ENCODE results near the gene IGSF8.

Gene IGSF8

DNA sequence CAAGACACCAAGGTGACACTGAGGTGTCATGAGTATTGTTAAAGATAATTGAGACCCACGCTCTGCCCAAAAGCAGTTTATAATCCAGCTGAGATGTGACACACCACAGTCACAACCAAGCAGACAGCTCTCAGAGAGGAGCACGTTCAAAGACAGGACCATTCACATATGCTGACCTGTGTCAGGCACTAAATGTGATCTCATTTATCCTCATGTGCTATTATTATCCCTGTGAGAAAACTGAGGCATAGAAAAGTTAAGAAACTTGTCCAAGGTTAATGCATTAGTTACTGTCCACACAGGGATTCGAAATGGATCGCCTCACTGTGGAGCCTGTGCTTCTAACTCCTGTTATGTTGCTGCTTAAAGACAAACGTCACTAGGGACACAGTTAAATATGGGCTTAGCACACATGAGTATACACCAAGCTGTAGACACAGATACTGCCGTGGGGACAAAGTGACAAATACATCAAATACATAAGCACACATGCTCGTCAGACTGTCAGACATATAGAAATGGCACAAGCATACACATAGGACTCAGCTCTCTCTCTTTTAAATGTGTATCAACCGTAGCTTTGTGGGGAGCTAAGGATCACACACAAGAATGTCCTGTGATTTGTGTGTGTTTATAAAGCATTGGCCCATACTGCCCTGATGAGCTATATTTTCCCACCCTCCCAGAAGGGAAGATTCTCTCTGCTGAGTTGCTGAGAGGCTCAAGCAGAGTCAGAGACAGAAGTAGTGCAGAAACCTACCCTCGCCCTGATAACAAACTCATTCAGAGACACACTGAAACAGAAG, 3.5 kb upstream of the IGSF8 start:
- no peak for DNase-seq

DNA sequence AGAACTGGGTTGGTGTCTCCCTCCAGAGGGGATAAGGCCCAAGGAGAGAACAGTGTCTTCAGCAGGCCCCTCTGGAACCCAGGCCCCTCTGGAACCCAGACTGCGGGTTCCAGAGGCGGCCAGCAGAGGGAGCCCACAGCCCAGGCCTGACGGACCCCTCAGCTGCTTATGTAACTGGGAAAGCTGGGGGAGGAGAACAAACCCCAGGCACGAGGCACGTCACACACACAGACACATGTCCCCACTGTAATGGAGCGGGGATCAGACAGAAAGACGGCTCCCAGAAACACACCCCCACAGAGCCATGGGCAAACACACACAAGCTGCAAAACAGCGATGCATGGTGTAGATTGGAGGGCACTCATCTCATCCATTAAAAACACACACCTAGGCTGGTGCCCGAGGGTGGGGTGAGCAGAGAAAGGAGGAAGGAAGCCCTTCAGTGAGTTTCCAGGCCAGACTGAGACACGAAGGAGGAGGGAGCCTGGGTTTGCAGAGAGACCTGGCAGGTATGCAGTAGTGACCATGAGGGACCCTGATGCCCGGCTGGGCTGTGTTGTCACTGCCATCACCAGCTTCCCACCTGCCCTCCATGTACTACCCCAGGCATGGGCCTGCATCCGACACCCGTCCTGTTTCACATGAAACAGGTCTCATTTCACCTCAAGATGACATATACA, 2.8 kb upstream of the IGSF8 start:
- DNase-seq, result peak; percentile 89

DNA sequence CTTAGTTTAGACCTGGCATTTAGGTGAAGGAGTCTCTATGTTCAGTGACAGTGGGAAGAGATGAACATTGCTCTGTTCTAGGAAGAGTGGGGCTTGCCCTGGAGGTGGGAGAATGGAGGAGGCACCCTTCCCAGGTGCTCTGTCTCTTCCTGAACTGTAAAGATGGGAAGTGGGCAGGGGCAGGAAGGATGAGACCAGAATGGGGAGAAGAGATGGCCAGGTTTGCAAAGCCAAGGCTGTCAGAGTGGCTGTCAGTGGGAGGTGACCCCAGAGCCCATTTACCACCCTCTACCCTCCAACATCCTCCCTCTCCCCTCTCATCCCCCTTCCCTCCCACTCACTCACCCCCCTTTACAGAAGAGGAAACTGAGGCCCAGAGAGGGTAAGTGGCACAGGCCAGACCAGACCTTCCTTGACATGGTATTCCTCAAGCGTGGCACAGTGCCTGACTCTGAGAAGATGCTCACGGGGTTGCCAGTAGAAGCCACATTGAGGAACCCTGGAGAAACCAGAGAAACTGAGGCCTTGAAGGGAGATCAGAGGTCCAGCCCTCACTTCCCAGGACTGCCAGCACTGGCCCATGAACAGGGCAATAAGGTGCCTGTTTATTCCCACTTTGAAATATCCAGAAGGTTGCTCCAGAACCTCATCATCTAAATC, 1.4 kb upstream of the IGSF8 start:
- no peak for DNase-seq

DNA sequence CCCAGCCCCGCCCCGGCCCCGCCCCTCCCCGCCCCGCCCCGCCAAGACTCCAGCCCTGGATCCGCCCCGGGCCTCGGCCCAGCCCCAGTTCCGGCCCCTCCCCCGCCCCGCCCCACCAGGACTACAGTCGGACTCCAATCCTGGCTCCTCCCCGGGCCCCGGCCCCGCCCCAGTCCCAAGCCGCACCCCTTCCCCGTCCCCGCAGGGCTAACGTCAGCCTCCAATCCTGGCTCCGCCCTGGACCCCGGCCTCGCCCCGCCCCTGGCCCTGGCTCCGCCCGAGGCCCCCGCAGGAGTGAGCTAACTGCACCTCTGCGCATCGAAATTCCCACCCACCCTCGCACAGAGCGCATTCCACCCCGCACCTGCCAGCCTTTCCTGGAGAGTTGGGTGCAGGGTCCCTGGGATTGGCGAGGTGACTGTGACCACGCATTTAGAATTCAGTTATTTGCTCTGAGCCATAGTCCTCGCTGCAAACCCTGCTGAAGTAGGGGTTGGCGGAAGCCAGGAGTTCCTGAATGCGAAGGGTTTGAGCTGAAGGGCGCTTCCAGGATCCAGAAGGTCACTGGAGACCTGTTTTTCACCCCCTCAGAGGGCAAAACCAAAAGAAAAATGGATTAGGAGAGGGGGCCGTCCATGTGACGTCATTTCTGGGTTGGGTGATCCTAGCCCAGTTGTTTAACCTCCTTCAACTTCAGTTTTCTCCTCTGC, 588 bp upstream of the IGSF8 start:
- DNase-seq, result peak; percentile 96

DNA sequence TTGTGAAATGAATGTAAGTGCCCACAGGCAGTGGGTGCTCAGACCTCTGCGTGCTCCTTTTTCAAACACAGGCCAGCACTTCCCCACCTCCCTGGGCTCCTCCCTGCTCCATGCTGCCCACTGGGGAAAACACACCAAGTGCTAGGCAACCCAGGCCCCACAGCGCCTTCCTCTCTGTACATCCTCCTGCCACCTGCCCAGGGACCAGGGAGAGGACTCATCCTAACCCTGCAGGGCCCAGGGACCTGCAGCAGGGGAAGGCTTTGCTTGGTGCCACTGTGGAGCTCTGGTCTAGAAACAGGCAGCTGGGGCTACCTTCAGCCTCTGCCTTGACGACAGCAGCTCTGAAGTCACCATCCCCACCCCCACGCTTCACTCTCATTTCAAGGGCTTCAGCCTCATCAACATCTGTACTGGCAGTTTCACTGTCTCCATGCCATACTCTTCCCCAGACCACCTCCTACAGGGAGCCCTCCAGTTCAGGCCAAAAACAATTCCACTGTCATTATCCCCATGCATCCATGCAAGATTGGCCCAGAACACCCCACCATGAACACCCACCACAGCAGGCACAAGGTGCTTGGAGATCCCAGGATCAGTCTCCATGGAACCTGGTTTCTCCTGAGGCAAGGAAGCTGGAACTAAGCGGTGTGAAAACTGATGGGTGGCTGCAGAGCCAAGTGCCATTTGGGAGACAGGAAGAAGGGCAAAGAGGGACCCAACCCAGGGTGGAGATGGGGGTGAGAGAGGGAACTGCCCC, 1.1 kb downstream of the IGSF8 start:
- no peak for DNase-seq

DNA sequence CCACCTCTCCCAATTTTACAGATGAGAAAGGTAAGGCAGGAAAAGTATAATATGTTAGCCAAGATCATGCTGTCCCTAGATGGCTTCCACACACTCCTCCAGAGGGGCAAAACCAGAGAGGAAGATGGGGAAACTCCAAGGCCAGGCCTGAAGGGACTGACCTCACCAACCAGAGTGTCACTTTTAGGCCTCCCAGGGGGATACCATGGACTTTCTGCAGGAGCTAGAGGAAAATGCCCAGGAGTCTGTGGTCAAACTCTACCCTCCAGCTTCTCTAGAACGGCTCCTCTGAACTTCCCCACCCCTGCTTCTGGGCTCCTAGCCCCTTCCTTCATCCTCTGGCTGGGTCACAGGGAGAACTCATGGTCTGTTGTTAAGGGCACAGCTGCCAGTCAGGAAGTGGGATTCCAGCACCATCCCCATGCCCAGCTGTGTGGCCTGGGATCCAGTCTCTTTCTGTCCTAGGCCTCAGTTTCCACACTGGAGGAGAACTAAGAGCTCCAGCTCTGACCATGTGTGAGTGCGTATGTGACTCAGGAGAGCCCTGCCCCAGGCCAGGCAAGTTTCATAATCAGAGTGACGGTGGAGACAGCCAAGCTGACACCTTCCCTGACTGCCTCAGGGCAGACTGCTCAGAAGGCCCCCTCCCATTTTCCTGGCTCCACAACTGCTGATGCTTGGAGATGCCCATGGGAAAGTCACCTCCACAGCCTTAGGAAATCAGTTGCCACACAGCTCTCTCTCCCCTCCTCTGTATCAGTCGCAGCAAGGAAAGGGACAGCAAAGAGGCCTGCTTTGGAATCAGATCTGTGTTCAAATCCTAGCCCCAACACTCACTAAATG, 1.9 kb downstream of the IGSF8 start:
- DNase-seq, result no peak

DNA sequence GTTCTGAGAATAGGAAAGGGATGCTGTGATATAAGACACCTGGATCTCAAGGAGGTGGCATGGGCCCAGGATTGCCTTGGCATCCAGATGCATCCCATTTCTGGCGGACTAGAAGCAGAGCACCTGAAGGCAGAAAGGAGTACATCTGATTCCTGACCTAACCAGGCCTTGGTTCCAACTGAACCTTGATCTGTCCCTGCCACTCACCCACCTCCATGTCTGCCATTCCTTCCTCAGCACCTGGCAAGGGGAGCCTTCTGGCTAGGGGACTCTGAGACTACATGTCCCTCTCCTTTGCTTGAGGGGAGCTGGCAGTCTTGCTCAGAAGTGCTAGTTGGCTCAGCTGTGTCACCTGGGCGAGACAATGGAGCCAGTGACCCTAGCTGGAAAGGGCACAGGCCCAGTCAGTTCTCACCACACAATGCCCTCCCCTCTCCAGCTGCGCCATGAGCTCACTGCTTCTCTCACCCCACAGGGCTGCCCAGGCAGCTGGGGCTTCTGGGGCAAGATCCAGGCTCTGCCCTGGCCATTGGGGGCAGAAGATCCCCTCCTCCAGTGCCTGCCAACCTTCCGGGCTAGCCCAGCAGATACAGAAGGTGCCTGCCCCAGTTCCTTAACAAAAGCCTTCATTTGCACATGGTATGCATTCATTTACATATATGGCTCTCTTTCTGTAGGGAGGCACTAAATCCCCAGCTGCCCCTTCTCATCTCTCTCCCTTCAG, 2.9 kb downstream of the IGSF8 start:
- DNase-seq, result no peak

DNA sequence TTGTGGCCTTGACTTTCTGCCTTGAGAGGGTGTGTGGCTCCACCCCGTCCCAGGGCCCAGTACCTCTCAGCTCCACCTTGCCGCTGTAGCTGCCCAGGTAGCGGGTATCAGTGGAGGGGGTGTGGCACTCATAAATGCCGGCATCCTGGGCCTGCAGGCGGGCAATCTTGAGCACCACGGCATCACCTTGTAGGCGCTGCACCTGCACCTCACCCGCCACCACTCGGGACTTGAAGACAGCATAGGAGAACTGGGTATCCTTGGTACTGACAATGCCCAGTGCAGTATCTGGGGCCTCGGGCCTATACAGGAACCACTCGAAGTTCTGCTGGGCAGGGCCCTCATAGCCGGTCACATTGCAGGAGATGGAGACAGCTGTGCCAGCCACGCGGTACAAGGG, 3.6 kb downstream of the IGSF8 start:
- DNase-seq, result no peak

DNA sequence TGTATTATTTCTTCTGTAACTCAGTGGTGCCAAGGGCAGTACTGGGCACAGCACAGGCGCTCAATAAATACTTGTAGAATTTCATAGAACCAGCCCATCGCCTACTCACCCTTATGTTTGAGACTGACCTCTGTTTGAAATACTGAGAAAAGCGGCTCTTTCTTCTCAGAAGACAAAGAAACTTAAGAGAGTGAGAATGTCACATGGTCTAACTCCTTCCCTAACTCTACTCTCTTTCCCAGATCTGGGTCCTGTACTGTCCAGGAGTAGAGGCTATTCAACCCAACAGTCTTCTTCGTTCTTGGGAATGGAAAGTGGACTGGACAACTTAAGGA, 4.2 kb downstream of the IGSF8 start:
- DNase-seq, result no peak

DNA sequence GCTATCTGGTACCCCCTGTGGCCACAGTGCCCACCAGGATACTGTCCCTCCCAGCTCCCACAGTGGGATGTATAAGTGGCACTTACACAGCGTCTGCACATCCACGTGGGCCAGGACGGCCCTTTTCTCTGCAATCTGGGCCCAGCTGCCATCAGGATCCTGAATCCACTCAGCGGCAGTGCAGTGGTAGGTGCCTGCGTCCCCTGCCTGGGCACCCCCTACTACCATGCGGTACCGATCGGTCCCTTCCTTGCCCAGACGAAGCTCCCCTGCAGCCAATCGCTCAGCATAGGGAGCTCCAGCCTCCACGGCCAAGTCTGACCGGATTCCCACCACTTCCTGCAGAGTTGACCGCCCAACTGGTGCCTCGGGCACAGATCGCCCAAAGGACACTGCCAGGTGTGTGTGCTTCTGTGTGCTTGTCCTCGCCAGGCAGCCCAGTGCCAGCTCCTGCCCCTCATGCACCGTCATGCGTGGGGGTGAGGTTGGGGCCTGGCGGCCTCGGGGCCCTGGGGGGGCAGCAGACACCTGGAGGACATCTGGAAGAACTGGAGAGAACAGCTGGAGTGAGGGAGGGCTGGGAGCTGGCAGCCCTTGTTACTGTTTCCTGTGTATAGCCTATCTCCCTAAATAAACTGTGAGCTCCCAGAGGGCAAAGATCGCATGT, 4.7 kb downstream of the IGSF8 start:
- no peak for DNase-seq

DNA sequence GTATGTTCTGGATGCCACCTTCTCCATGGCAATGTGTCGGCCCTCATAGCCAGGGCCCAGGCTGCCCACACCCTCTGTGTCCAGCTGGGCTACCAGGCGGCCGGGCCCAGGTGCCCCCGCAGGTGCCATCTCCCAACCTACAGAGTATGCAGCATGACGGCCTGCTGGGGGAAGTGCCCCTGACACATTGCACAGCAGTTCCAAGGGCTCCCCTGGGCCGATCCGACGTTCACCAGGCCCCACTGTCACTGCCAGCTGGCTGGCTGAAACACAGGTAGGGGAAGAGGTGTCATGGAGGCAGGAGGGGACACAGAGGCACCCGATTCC, 5.4 kb downstream of the IGSF8 start:
- DNase-seq, result no peak

DNA sequence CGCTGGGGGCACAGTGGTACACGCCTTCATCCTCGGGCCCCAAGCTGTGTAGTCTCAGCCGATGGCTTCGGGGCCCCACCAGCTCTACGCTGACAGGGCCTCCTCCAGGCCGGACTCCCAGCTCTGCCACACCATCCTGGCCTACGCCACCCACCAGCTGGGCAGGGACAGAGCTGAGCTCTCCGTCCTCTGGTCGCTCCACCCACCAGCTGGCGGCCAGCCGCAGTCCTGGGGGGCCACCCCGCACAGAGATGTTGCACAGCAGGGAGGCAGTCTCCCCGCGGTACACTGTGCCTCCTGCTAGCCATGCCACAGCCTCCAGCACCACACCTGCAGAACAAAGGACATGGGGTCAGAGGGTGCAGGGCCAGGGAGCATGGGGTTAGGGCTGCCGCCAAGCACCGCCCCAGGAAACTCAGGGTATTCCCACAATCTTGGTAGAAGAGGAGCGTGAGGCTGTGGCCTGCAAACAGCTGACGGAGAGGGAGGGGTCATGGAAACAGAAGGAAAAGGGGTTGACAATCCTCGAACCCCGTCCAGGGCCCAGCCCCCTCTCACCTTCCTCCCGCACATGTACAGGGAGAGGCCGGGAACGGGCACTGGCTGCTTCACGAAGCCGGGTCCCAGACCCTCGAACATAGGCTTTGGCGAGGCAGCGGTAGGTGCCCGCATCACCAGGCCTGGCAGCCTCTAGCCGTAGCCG, 5.9 kb downstream of the IGSF8 start:
- DNase-seq, result no peak

DNA sequence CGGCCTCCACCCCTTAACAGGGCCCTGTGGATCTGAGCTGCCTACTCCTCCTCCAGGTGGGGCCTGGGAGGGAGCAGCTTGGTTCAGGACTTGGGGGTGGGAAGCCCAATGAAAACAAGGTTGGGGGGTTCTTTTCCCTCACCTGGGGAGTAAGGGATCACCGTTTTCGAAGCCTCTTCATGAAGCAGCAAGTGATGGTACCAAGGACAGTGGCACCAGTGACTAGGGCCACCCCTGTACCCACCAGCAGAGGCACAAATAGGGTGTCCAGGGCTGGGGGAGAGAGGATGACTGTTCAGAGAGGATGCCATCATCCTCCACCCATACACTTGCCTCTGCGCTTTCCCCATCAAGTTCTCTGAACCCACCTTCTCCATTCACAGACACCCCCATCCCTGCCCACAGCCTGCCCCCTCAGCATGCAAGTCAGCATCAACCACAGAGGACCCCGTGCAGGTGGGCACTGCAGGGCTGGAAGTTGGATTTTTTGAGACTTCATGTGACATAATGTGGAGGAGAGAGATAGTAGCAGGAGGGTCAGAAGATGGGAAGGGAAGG, 6.7 kb downstream of the IGSF8 start:
- DNase-seq, result no peak

DNA sequence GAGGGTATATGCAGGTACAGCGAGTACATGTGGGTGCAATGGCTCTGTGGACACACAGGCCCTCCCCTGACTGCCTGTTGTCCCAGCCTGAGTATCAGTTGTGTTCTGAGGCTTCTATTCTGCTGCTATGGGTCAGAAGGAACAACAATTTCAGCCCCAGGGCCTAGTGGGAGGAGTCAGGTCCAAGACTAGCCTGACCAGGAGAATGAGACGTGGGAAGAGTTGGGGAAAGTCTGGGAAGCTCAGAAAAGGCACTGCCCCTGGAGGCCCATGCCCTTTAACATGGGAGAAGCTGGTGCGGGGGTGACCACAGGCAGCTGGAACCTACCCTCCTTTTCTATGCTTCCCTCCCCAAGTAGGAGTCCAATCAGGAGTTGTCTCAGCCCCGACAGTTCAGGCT, 7.7 kb downstream of the IGSF8 start:
- DNase-seq, result no peak

DNA sequence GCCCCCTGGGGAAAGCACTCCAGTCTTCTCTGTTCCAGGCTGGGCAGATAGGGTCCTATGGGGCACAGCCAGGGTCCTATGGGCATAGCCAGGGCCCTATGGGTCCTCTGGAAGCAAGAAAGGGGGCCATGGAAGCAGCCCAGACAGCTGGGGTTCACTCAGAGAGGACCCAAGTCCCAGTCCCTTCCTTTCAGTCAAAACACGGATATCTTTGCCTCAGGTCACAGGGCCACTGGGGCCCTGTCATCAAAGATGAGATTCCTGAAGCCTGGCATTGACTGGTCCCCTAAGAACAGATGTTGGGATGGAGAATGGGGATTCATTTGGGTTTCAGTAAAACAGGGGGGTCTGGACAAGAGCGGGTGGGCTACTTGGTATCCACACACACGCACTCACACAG, 8.5 kb downstream of the IGSF8 start:
- DNase-seq, result no peak

DNA sequence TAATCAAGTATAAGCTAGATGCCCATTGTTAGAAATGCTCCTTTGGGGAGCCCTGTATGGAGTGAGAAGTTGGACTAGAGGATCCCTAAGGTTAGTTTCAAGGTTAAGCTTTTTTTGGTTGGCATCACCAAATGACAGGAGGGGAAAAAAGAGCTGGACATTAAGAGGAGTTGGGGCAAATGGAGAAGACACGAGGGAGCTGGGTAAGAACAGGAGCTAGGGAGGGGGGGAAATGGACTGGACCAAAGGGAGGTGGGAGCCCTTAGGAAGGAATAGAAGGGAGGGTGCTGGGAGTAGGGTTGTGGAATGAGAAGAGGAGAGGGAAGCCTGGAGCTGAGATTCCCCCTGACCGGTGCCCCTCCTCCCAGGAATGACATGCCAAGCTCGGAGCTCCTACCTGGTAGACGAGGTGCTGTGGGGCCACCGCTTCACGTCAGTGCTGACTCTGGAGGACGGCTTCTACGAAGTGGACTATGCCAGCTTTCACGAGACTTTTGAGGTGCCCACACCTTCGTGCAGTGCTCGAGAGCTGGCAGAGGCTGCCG, 11.2 kb downstream of the IGSF8 start:
- no peak for DNase-seq

DNA sequence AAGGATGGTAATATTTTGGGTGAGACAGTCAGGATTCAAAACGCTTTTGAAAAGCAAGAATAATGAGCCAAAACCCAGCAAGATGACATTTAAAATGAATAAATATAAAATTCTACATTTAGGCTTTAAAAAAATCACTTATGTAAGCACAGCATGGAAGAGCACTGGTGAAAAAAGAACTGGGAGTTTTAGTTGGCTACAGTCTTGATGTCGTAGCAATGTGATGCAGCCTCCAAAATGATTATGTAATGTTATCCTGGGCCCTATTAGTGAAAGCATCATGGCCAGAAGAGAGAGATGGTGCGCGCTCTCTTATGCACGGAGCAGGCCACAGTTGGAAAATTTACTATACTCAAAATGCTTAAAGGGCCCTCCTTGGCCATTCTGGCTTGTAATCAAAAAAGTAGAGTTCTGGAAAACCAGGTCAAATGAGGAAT, 11.9 kb downstream of the IGSF8 start:
- no peak for DNase-seq

DNA sequence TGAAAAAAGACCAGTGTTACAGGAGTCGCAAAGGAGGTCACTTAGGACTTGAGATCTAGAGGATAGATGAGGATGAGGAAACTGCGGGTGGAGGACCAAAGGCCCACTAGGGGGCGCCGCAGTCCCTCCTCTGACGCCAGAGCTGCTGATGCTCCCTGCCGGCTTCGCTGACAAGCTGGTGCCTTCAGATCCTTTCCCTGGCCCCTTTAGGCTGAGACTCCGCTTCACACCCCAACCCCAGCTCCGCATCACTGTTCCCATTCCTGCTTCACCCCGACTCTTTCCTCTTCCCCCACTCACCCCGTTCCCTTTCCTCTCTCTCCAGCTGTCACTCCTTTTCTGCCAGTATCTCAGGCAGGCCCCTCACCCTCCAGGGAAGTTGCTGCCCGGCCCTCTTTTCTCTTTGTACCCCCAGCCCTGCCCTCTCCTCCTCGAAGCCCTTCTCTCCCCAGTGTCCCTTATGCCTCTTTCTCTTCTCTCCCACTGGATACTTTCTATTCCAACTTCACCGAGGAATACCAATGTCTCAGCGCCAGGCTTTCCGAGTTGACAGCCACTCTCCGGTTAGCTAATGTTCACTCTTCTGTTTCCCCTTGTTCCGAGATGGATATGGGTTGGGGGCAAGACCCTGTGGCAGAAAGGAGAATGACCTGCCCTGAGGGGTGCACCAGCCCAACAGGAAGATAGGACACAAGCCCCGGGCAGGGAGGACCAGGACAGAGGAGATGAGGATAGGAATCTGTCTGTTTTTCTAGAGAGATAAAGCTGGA, 12.5 kb downstream of the IGSF8 start:
- DNase-seq, result peak; percentile 94
